ENCODE measurements around the gene SRI. TPM values are rescaled to one million over a fixed set of nuclear protein-coding genes. Genes with fewer than 3 reads are reported as not detected.
"Not testable (repeated sequence)": the region's sequence is repeated elsewhere in the genome, so short reads cannot be mapped to it uniquely, and the experiment has no call there.

SRI gene
- total RNA-seq, 1 donor: 77.1 TPM

DNA sequence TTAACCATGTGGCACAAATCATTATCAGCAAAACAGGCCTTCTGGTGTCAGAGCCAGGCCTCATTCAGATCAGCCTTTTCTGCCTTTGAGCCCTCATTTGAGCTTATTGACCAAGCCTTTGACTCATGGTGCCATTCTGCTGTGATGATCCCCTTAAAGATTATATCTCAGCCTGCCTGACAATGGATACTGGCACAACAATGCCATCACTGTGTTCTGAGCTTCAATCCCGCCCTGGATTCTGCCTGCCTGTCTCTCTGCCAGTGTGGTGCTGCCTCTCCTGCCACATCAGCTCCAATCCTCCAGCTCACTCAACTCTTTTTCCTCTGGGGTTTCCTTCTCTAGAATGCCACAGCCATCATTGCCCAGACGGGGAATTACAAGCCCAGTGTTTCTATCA lies 52.6 kb downstream of the SRI start:
- no peaks in the 10 kb centered on the region for H3K79me2 ChIP-seq (ENCODE audit: insufficient read depth, low read length)
- H3K36me3 ChIP-seq (ENCODE audit: insufficient read depth, low read length): no peaks in the 10 kb centered on the region
- no peak overlapping the region for H3K4me2 ChIP-seq (ENCODE audit: insufficient read depth, low read length)
- no peak overlapping the region for H3K27ac ChIP-seq (ENCODE audit: low read depth, low read length)
- no peaks in the 10 kb centered on the region for H3K4me1 ChIP-seq (ENCODE audit: insufficient read depth, low read length)
- no peak overlapping the region for H2AFZ ChIP-seq (ENCODE audit: low read length)
- no peak for DNase-seq (ENCODE audit: insufficient read length, low spot score, missing footprints)
- no peaks in the 10 kb centered on the region for H4K20me1 ChIP-seq (ENCODE audit: insufficient read depth, low read length)
- no peaks in the 10 kb centered on the region for H3K9me3 ChIP-seq (ENCODE audit: low read depth, low read length)
- TF ChIP-seq, protein P1, sequence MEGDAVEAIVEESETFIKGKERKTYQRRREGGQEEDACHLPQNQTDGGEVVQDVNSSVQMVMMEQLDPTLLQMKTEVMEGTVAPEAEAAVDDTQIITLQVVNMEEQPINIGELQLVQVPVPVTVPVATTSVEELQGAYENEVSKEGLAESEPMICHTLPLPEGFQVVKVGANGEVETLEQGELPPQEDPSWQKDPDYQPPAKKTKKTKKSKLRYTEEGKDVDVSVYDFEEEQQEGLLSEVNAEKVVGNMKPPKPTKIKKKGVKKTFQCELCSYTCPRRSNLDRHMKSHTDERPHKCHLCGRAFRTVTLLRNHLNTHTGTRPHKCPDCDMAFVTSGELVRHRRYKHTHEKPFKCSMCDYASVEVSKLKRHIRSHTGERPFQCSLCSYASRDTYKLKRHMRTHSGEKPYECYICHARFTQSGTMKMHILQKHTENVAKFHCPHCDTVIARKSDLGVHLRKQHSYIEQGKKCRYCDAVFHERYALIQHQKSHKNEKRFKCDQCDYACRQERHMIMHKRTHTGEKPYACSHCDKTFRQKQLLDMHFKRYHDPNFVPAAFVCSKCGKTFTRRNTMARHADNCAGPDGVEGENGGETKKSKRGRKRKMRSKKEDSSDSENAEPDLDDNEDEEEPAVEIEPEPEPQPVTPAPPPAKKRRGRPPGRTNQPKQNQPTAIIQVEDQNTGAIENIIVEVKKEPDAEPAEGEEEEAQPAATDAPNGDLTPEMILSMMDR (IDR thresholded peaks at IDR 0.05; ENCODE audit: extremely low read depth, low read depth, low read length): no peak
- no peak overlapping the region for H3K4me3 ChIP-seq (ENCODE audit: insufficient read depth, low read length)
- H3K27me3 ChIP-seq (ENCODE audit: insufficient read depth, low read length): no peaks in the 10 kb centered on the region

DNA sequence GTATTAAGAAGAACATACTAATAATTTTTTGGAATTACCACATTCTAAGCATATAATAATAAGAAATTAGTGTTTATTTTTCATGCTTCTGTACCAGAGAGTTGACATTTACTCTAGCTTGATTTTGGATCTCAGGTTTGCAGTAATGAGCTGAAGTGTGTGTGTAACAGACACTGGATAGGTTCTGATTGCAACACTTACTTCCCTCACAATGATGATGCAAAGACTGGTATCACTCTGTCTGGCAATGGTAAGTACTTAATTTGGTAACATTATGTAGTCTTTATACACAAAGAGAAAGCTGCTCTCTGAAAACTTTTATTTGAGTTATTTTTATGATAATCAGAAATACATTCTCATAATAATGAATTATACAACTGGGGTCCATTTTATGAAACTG lies 54.1 kb downstream of the SRI start:
- Histone ChIP-seq H4K20me1 (ENCODE audit: insufficient read depth, low read length) (no peaks in the 10 kb centered on the region), H3K79me2 (ENCODE audit: insufficient read depth, low read length) (no peaks in the 10 kb centered on the region), H3K27me3 (ENCODE audit: insufficient read depth, low read length) (no peaks in the 10 kb centered on the region), H3K4me3 (ENCODE audit: insufficient read depth, low read length) (no peak overlapping the region), H2AFZ (ENCODE audit: low read length) (no peak overlapping the region), H3K4me2 (ENCODE audit: insufficient read depth, low read length) (no peak overlapping the region), H3K4me1 (ENCODE audit: insufficient read depth, low read length) (no peaks in the 10 kb centered on the region), H3K27ac (ENCODE audit: low read depth, low read length) (no peak overlapping the region), H3K9me3 (ENCODE audit: low read depth, low read length) (no peaks in the 10 kb centered on the region), H3K36me3 (ENCODE audit: insufficient read depth, low read length) (no peaks in the 10 kb centered on the region)
- TF ChIP-seq, protein P1 (IDR thresholded peaks at IDR 0.05; ENCODE audit: extremely low read depth, low read depth, low read length): no peak
- DNase-seq (ENCODE audit: insufficient read length, low spot score, missing footprints): no peak

DNA sequence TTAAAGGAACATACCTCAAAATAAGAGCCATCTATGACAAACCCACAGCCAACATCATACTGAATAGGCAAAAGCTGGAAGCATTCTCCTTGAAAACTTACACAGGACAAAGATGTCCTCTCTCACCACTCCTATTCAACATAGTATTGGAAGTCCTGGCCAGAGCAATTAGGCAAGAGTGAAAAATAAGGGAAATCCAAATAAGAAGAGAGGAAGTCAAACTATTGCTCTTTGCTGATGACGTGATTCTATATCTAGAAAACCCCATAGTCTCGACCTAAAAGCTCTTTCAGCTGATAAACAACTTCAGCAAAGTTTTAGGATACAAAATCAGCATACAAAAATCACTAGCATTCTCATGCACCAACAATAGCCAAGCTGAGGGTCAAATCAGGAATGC lies 60.1 kb downstream of the SRI start:
- H3K36me3 ChIP-seq (ENCODE audit: insufficient read depth, low read length); H3K4me1 ChIP-seq (ENCODE audit: insufficient read depth, low read length); H3K79me2 ChIP-seq (ENCODE audit: insufficient read depth, low read length); H3K9me3 ChIP-seq (ENCODE audit: low read depth, low read length); H3K27me3 ChIP-seq (ENCODE audit: insufficient read depth, low read length); H3K4me3 ChIP-seq (ENCODE audit: insufficient read depth, low read length); DNase-seq (ENCODE audit: insufficient read length, low spot score, missing footprints); H3K4me2 ChIP-seq (ENCODE audit: insufficient read depth, low read length); H4K20me1 ChIP-seq (ENCODE audit: insufficient read depth, low read length); H2AFZ ChIP-seq (ENCODE audit: low read length); H3K27ac ChIP-seq (ENCODE audit: low read depth, low read length): not testable (repeated sequence)

DNA sequence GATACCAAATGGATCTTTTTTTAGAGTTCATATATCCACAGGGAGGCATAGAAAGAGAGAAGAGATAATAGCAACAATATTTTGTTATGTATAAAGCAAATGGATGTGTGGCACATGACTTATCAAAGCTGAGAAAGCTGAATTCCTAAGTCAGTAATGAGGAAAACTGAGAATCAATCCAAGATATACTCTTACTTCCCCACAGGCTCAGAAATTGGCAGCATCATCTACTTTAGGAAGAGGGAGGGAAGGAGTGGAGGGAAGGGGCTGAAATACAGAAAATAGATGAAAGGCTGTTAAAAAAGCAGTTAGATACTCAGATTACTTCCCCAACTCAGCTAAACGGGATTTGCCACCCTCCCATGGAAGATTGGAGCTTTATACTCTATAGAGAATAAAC lies 63.5 kb downstream of the SRI start:
- Histone ChIP-seq H3K4me2 (ENCODE audit: insufficient read depth, low read length) (no peak overlapping the region), H4K20me1 (ENCODE audit: insufficient read depth, low read length) (no peaks in the 10 kb centered on the region), H3K4me3 (ENCODE audit: insufficient read depth, low read length) (no peak overlapping the region), H3K36me3 (ENCODE audit: insufficient read depth, low read length) (no peaks in the 10 kb centered on the region), H2AFZ (ENCODE audit: low read length) (no peak overlapping the region), H3K27me3 (ENCODE audit: insufficient read depth, low read length) (no peaks in the 10 kb centered on the region), H3K79me2 (ENCODE audit: insufficient read depth, low read length) (no peaks in the 10 kb centered on the region), H3K4me1 (ENCODE audit: insufficient read depth, low read length) (no peaks in the 10 kb centered on the region), H3K9me3 (ENCODE audit: low read depth, low read length) (no peaks in the 10 kb centered on the region), H3K27ac (ENCODE audit: low read depth, low read length) (no peak overlapping the region)
- no peak for DNase-seq (ENCODE audit: insufficient read length, low spot score, missing footprints)
- TF ChIP-seq, protein P1 (IDR thresholded peaks at IDR 0.05; ENCODE audit: extremely low read depth, low read depth, low read length): no peak

DNA sequence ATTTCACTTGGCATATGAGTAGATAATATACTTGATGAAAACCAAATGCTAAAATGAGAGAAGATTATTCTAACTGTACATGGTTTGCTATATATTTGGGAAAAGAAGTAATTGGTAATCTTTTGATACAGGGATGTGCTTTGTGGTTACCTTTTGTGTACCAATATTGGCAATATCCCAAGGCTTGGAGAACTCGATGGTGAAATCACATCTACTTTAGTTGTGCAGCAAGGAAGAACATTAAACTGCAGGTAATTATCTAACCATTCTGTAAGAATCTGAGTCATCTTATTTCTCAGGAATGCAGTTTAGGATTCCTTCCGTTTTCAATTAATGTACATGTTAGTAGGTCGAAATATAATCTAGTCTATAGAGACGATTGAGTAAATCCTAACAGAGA lies 64.1 kb downstream of the SRI start:
- H3K4me1 ChIP-seq (ENCODE audit: insufficient read depth, low read length): no peaks in the 10 kb centered on the region
- TF ChIP-seq, protein P1 (IDR thresholded peaks at IDR 0.05; ENCODE audit: extremely low read depth, low read depth, low read length): no peak
- H3K9me3 ChIP-seq (ENCODE audit: low read depth, low read length): no peaks in the 10 kb centered on the region
- H2AFZ ChIP-seq (ENCODE audit: low read length): no peak overlapping the region
- H3K4me3 ChIP-seq (ENCODE audit: insufficient read depth, low read length): no peak overlapping the region
- no peaks in the 10 kb centered on the region for H3K27me3 ChIP-seq (ENCODE audit: insufficient read depth, low read length)
- no peaks in the 10 kb centered on the region for H3K36me3 ChIP-seq (ENCODE audit: insufficient read depth, low read length)
- no peaks in the 10 kb centered on the region for H4K20me1 ChIP-seq (ENCODE audit: insufficient read depth, low read length)
- H3K79me2 ChIP-seq (ENCODE audit: insufficient read depth, low read length): no peaks in the 10 kb centered on the region
- no peak for DNase-seq (ENCODE audit: insufficient read length, low spot score, missing footprints)
- no peak overlapping the region for H3K27ac ChIP-seq (ENCODE audit: low read depth, low read length)
- no peak overlapping the region for H3K4me2 ChIP-seq (ENCODE audit: insufficient read depth, low read length)
